22Rv1 (cell line): ENCODE results near the gene GALNT18.

ENCODE experiments used
- CTCF ChIP-seq: fragments of 450-650 bp; IDR thresholded peaks from 2 replicates; pipeline ENCODE4 v1.5.1; 2017; ENCODE audit warnings: mild to moderate bottlenecking
- ZFX ChIP-seq: fragments of 450-650 bp; IDR thresholded peaks from 2 replicates; pipeline ENCODE4 v1.6.1; 2017; ENCODE audit warnings: antibody characterized with exemption, borderline replicate concordance

- TF ChIP-seq CTCF (no peak), ZFX (no peak)
These were observed 40.3 kb downstream of the GALNT18 start for GRCh38 chr11:11581481-11581880.
